ENCODE measurements around the gene RPF1.
"Not testable (repeated sequence)": the region's sequence is repeated elsewhere in the genome, so short reads cannot be mapped to it uniquely, and the experiment has no call there.

The RPF1 gene, protein sequence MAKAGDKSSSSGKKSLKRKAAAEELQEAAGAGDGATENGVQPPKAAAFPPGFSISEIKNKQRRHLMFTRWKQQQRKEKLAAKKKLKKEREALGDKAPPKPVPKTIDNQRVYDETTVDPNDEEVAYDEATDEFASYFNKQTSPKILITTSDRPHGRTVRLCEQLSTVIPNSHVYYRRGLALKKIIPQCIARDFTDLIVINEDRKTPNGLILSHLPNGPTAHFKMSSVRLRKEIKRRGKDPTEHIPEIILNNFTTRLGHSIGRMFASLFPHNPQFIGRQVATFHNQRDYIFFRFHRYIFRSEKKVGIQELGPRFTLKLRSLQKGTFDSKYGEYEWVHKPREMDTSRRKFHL

DNA sequence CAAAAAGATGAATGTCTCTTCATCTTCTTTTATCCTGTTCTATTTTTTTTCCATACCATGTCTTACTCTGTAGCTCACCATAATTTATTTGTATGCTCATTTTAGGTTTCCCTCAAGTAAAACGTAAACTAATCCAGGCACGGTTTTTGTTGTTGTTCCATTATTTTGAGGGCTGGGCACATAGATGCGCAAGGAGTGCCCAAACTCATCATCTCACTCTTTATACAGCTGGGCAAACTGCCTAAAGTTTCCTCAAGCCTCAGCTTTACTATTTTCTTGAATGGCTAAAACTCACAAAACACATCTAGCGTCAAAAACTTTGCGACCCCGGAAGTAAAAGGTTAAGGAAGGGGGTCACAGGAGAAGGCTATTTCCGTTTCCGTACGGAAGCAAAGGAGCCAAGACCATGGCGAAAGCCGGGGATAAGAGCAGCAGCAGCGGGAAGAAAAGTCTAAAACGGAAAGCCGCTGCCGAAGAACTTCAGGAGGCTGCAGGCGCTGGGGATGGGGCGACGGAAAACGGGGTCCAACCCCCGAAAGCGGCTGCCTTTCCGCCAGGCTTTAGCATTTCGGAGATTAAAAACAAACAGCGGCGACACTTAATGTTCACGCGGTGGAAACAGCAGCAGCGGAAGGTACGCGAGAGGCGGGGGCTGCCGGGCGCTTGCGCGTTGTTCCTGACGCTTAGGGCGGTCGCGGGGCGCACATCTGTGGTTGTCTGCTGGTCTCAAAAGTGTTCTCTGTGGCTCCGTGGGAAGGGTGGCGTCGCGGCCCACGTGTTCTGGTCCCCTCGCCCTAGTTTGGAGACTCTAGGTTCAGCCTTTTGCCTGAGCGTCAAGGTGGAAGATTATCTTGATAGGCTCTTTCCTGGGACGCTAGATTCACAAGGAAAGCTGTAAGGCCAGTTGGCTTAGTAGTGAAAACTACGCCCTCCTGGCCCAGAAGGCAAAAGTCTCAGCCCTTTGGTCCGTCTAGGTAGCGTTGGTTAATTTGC lies at the start of gene RPF1:
Gene RPF1 (plus strand): TSS at position 391 of the 993 bp plus-strand sequence. CDS start 16 bp downstream, at position 407.
- DNase-seq: peak; percentile 56 to 97 (median 76)
- intact Hi-C loops (cut with DNase I): loop anchor here (1.0 kb wide), 1 partner anchor 95 kb away; the partner anchor contains the start of gene CTBS

DNA sequence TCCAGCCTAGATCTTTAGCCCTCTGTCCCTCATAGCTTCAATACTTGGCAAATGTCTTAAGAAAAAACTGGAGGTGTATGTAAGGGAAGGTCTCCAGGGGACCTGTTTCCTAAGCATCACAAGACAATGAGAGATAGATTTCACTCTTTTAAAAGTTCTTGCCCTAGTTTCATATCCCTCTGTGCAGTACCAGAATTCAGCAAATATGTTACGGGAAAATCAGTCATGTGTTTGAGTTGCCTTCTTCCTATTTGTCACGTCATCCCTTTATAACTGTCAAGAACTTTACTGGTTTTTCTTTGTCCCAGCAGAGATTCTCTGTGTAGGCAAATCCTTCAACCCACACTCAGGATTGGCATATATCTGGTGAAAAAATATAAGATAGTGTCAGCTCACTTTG lies 48.5 kb upstream of the RPF1 start:
- intact Hi-C loops (cut with DNase I): loop anchor here (10.0 kb wide), 1 partner anchor 496 kb away; no protein-coding TSS in a partner anchor
- DNase-seq: no peak

DNA sequence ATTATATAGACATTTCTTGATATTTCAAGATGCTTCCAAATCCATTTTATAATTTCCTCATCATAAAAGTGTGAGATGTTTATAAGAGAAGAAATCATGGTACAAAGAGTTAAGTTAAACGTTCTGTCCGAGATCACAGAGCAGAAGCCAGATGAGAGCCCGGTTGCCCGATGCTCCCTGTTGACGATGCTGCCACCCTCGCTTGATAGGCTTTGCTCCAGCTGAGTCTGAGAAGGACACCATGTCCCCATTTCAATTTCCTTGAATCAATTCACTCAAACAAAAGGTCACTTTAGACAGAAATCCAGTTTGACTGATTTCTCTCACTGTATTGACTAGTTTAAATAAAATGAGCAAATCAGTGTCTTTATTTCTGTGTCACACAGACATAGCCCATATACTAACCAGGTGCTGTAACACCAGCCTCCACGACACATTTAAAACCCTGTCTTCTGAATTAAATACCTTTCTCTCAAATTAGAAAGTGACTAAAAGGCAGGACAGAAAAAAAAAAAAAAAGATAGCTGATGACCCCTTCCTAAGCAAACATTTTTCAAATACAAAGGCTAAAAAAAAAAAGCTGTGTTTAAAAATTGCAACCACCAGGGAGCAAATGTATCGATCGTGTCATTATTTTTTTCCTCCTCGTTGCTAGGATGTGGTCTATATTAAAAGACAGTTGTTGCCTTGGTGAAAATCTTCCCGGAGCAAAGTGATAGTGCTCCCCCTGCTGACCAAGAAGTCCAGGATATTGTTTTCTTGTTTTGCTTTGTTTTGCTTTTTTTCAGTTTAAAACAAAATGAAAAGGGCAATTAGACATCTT lies 45.6 kb upstream of the RPF1 start:
- DNase-seq: peak in 8 of 10 donors; percentile 33 to 87 (median 61)
- intact Hi-C loops (cut with DNase I): loop anchor here (2.0 to 10.0 kb wide), 4 partner anchors 131 to 499 kb away; no protein-coding TSS in a partner anchor

DNA sequence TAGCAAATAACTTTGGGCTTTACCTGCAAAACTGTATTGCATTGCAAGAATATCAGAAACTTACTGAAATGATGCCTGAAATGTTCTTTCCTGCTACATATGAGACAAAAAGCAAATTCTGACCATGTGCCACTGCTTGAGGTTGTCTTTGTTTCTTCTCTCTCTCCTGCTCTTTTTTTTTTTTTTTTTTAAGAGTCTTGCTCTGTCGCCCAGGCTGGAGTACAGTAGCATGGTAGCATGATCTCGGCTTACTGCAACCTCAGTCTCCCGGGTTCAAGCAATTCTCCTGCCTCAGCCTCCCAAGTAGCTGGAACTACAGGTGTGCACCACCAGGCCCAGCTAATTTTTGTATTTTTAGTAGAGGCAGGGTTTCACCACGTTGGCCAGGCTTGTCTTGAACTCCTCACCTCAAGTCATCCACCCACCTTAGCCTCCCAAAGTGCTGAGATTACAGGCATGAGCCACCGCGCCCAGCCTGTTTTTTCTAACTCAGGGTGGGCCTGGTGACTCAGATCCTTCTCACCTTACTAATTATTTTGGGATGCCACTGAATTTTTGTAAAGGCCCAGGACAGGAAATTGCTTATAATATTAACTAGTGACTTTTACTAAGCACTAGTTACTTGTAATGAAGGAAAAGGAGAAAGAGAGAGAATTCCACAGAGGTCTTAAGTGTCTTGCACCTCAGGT lies 44.8 kb upstream of the RPF1 start:
- intact Hi-C loops (cut with DNase I): loop anchor here (2.0 to 10.0 kb wide), 3 partner anchors 187 to 499 kb away; no protein-coding TSS in a partner anchor
- no peak for DNase-seq

DNA sequence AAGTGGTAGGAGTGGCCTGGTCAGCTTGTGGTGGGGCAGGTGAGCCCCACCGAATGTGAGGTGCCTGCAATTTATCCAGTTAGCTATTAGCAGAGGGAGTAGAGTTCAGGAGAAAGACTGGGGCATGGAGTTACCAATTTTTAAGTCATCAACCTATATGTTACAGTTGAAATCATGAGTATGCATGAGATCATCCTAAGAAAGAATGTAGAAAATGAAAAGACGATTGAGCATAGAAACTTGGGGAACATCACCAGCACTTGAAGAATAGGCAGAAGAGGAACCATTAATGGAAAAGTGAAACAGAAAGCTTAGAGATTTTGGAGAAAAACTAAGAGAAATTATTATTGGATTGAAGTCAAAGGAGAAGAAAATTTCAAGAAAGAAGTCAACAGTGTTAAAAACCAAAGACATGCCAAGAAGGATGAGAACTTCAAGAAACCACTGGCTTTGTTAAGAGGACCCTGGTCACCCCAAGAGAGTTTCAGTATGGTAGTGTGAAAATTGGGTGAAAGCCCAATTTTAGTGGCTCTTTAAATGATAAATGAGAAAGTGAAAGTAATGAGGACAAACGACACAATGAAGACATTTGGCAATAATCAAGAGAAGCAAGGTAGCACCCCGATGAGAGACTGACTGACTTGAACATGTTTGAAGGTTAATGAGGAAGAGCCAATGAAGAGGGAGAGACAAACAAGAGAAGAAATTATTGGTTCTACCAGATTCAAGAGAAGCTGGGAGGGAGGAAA lies 44.1 kb upstream of the RPF1 start:
- intact Hi-C loops (cut with DNase I): loop anchor here (2.0 to 10.0 kb wide), 4 partner anchors 186 to 500 kb away; no protein-coding TSS in a partner anchor

DNA sequence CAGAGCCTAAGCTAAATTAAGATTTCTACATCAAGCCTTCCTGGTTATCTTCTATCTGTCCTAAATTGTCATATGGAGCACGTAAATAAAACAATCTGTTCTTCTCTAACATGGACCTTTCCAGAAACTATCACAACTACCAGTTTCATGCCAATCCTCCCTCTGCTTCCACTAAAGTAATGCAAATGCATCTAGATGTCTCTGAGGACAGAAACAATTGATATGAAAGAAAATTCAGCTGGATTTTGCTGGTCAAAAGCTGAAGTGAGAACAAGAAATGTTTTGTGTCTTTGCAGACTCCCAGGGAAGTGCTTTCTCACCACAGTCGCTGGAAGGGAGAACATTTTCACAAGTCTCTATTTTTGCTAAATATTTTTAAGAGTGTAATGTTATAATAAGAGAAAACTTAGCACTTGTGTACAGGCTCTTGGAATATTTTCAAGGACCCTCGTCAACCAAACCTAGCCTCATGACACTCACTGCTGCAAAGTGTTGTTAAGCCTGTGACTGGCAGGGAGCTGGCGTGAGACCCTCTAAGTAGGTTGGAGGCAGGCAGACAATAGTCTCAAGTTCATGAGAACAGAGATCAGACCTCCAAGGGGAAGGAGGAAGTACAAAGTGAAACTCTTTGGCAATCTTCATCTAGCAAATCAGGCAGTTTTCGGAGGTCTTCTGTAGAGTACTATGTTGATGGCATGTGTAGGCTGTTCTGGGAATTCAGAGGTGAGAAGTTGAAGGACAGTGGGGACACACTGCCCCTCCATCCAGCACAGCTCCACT lies 42.0 kb upstream of the RPF1 start:
- intact Hi-C loops (cut with DNase I): loop anchor here (5.0 to 10.0 kb wide), 2 partner anchors 335 to 502 kb away; no protein-coding TSS in a partner anchor
- no peak for DNase-seq

More for the DNA sequence above, 44.1 kb upstream of the RPF1 start:
- no peak for DNase-seq

DNA sequence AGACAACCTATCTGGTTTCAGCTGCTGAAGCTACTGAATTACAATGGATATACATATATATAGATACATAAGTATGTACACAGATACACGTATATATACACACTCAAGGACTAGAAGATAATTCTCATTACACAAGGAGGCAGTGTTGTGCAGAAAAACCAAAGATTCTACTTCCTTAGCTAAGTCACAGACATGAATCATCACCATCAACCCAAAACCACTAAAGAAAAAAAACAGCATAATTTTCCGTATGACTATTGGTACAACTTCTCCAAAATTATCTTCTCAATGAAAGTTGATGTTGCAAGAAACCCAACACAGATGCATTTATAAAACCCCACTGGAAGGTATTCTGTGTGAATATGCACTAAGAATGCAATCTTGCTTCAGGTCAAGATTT lies 36.8 kb upstream of the RPF1 start:
- DNase-seq: no peak
- intact Hi-C loops (cut with DNase I): loop anchor here (2.0 kb wide), 2 partner anchors 179 to 311 kb away; no protein-coding TSS in a partner anchor

DNA sequence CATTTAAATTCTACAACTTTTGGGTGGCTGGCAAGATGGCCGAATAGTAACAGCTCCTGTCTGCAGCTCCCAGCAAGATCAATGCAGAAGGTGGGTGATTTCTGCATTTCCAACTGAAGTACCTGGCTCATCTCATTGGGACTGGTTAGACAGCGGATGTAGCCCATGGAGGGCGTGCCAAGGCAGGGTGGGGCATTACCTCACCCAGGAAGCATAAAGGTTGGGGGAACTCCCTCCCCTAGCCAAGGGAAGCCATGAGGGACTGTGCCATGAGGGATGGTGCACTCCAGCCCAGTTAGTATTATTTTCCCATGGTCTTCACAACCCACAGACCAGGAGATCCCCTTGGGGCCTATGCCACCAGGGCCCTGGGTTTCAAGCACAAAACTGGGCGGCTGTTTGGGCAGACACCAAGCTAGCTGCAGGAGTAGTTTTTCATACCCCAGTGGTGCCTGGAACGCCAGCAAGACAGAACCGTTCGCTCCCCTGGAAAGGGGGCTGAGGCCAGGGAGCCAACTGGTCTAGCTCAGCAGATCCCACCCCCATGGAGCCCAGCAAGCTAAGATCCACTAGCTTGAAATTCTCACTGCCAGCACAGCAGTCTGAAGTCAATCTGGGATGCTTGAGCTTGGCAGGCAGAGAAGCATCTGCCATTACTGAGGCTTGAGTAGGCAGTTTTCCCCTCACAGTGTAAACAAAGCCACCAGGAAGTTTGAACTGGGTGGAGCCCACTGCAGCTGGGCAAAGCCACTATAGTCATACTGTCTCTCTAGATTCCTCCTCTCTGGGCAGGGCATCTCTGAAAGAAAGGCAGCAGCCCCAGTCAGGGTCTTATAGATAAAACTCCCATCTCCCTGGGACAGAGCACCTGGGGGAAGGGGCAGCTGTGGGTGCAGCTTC lies 36.1 kb upstream of the RPF1 start:
- intact Hi-C loops (cut with DNase I): loop anchor here (2.0 kb wide), 2 partner anchors 178 to 310 kb away; no protein-coding TSS in a partner anchor

DNA sequence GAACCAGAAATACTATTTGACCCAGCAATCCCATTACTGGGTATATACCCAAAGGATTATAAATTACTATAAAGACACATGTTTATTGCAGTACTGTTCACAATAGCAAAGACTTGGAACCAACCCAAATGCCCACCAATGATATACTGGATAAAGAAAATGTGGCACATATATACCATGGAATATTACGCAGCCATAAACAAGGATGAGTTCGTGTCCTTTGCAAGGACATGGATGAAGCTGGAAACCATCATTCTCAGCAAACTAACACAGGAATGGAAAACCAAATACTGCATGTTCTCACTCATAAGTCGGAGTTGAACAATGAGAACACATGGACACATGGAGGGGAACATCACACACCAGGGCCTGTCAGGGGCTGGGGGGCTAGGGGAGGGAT lies 30.4 kb upstream of the RPF1 start:
- DNase-seq; intact Hi-C loops (cut with DNase I): not testable (repeated sequence)

More for the DNA sequence above, 36.1 kb upstream of the RPF1 start:
- DNase-seq: not testable (repeated sequence)

DNA sequence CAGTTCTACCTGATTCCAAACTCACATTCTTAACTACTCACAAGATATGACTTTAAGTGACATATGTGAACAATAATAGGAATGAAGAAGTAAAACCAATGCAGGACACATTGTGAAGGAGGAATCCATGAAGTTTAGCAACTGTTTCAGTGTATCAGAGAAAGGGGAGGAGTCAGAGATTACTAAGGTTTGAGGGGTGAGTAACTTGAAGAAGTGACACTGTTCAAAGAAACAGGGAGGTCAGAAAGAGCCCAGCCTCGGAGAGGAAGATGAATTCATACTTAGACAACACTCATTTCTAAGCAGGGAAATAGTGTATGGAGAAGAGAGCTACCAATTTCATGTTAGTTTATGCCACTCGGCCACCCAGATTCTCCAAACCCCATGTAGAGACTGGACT lies 28.2 kb upstream of the RPF1 start:
- DNase-seq: no peak
- intact Hi-C loops (cut with DNase I): no loop called here

DNA sequence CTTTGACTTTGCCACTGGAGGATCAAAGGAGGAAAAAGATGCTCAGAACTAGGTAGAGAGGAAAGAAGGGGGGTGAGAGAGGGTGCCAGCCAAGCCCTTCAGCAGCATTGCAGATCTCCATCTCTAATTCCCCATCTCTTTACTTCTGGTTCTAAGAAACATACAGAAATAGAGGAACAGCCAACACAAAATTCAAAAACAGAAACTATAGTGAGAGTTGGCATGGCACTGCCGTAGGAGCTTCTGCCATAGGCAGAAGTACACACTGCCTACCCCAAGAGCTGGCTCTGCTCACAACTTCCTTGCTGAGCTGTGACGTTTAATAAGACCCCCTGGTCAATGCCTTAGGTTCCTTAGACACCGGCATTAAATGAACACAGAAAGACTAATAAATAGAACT lies 26.6 kb upstream of the RPF1 start:
- intact Hi-C loops (cut with DNase I): no loop called here
- no peak for DNase-seq

DNA sequence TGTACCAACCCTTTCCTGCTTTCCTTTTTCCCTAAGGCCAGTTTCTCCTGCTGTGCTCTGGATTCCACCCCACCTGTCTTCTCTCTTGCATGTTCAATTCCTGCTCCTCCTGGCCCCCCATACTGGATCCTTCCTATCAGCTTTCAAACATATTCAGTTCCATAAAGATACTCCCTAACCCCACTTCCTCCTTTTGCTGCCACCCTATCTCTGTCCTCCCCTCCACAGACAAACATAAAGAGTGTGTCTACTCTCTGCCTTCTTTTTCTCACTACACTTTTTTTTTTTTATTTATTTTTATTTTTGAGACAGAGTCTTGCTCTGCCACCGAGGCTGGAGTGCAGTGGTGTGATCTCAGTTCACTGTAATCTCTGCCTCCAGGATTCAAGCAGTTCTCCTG lies 16.9 kb upstream of the RPF1 start:
- intact Hi-C loops (cut with DNase I): no loop called here
- DNase-seq: no peak

DNA sequence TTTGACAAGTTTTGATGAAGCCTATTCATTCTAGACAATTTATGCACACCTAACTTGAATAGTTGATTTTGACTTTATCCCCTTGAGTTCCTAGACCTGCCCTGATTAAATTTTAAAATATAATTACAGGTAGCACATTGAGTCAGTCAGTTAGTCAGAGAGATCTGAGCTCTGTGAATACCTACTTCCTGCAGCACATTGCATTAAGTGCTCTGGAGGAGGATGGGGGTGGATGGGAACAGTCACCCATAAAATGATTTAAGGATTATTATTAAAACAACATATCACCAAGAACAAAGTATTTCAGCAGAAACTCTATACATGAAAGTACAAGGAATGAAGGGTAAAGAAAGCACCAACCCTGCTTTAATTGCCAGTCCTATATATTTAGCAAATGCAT lies 11.8 kb upstream of the RPF1 start:
- intact Hi-C loops (cut with DNase I): no loop called here
- DNase-seq: no peak

DNA sequence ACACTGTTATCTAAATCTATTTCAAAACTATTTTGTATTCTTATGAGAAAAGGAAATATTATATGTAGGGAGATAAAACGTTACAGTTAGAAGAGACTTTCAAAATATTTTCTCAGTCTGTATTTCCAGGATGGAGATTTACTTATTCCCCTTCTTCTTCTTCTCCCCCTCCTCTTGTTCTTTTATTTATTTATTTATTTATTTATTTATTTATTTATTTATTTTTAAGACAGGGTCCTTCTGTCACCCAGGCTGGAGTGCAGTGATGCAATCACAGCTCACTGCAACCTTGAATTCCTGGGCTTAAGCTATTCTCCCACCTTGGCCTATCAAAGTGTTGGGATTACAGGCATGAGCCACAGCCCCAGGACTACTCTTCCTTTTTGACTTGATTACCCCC lies 2.8 kb upstream of the RPF1 start:
- no peak for DNase-seq
- intact Hi-C loops (cut with DNase I): no loop called here

DNA sequence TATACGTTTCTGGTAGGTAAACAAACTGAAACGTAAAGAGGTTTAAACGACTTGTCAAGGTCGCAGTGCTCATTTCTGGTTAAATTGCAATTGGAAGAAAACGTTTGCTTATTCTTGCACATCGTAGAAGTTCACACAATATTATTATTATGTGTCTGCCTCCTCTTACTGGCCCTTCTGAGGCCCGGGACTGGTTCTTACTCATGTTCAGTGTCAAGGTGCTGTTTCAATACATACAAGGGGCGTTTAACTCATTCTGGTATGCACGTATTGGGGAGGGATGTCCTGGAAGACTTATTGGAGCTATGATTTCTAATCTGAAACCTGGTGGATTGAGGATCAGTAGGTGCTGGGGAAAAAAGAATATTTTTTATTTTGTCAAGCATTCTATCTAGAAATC lies 932 bp downstream of the RPF1 start:
- DNase-seq: no peak
- intact Hi-C loops (cut with DNase I): loop anchor here (1.0 kb wide), 1 partner anchor 94 kb away; the partner anchor contains the start of gene CTBS

DNA sequence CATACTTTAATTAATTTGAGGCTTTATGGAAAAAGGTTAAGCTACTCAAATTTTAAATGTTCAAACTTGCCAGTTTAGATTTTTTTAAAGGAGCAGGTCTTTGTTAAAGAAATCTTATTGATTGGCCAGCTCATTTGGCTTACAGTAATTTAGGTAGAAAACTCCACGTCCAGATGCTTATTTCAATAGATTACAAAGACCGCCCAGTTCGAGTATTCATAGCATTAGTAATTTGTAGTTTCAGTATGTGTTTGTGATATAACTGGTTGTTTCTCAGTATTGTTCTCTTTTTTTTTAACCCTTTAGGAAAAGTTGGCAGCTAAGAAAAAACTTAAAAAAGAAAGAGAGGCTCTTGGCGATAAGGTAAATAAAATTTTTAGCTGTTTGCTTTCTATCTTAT lies 1.6 kb downstream of the RPF1 start:
- no peak for DNase-seq
- intact Hi-C loops (cut with DNase I): no loop called here

DNA sequence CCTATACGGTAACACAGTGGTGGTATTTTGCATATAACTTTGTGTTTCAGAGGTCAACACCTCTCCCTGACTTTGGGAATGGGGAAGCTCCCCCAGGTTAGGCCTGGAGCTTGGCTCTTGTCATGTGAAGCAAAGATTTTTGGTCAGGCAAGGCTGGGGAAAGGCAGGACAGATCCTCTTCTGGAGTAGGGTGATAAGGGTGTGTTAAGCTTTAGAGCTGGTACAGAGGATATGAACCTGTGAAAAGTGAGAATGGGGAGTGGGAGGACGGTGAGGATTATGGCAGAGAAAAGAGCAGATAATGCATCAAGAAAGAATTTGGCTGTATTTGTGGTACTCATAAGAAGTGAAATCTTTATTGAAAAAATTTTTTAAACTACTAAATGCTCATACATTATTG lies 2.3 kb downstream of the RPF1 start:
- no peak for DNase-seq
- intact Hi-C loops (cut with DNase I): no loop called here
